K562 (cell line): ENCODE measurements around the gene CFD. TPM values are rescaled to one million over a fixed set of nuclear protein-coding genes. Genes with fewer than 3 reads are reported as not detected.

ENCODE experiments used
- CCNT2 ChIP-seq: IDR thresholded peaks from 2 replicates; pipeline ENCODE4 v1.6.1; 2011; ENCODE audit warnings: borderline replicate concordance, low read depth, mild to moderate bottlenecking, moderate library complexity, mixed read lengths, low read length; ENCODE audit not compliant: insufficient read length; ENCODE audit errors: extremely low read depth
- CHD7 ChIP-seq: fragments of 200-600 bp; sonication (generic); IDR thresholded peaks from one replicate; pipeline ENCODE4 v1.6.1; 2012; ENCODE audit warnings: mild to moderate bottlenecking, low read depth, low read length, inconsistent platforms
- FIP1L1 ChIP-seq: fragments of 200-400 bp; formaldehyde crosslinking; IDR thresholded peaks from 2 replicates; pipeline ENCODE4 v1.6.1; 2018; ENCODE audit warnings: mild to moderate bottlenecking, low read depth, low read length; ENCODE audit not compliant: poor library complexity, severe bottlenecking
- polyA plus RNA-seq, 8 experiments: library from polyadenylated mRNA; depleted of rRNA in 4 of 8; stranded (reverse) in 5 of 8; unstranded in 3 of 8; fragments of >200 nt; fragmentation: Nextera tagmentation in 2 of 8; fragmentation: Illumina TruSeq in 1 of 8; extraction: Ambion mirVana in 2 of 8; extraction: Trizol in 1 of 8; gene quantifications; 2 replicates each; pipeline versions ENCODE4 v1.2.1 to v1.2.3, GENCODE V29; 2011 to 2014; ENCODE audit warnings: inconsistent platforms in 1 of 8, missing spikeins in 1 of 8
- total RNA-seq, 7 experiments: library from RNA; depleted of rRNA in 6 of 7; stranded (reverse); fragments of >200 nt in 6 of 7; fragmentation: Illumina TruSeq in 2 of 7; extraction: Trizol in 2 of 7; gene quantifications; 2 replicates each; pipeline versions ENCODE4 v1.2.1 to v1.2.3, GENCODE V29; 2011 to 2021; ENCODE audit warnings: low replicate concordance in 1 of 7

Gene CFD
- total and polyA plus RNA-seq, 9 of the 15 experiments (the other 6 are each of a cell fraction or from before 2014, with no cell fraction given): 0.52 to 59.4 (median 7.6) TPM

GRCh38 chr19:812747-813218 is 46.7 kb upstream of the CFD start (continued):
- TF ChIP-seq FIP1L1 (peak; percentile 89), CCNT2 (peak; percentile 79), CHD7 (no peak)
